Stimulated activated CD8-positive, alpha-beta memory T cell treated with anti-CD3 and anti-CD28 coated beads, Interleukin-2, amount 100 ng/mL, for 1 hour (primary cell): ENCODE measurements around the gene DENND5B.
"Not testable (repeated sequence)": the region's sequence is repeated elsewhere in the genome, so short reads cannot be mapped to it uniquely, and the experiment has no call there.

Source experiments
- DNase-seq, 2 donors: peaks; one replicate each; pipeline ENCODE4 v3.0.0-alpha.2; 2020; ENCODE audit warnings: low read depth in 2 of 2

The DENND5B gene

GRCh38 chr12:31591380-31591901, 505 bp upstream of the DENND5B start:
- no peak for DNase-seq

- DNase-seq = no peak
These were observed 863 bp downstream of the DENND5B start for GRCh38 chr12:31589904-31590641.

- DNase-seq = no peak
These were observed 1.4 kb downstream of the DENND5B start for GRCh38 chr12:31589598-31589903.

- DNase-seq = no peak
These were observed 2.0 kb downstream of the DENND5B start for GRCh38 chr12:31588976-31589375.

GRCh38 chr12:31586728-31587127, 4.2 kb downstream of the DENND5B start:
- no peak for DNase-seq

- no peak for DNase-seq
These were observed 5.0 kb downstream of the DENND5B start for GRCh38 chr12:31585895-31586294.

GRCh38 chr12:31585271-31585670, 5.7 kb downstream of the DENND5B start:
- no peak for DNase-seq

- DNase-seq = no peak
These were observed 6.2 kb downstream of the DENND5B start for GRCh38 chr12:31584782-31585181.

- no peak for DNase-seq
These were observed 7.1 kb downstream of the DENND5B start for GRCh38 chr12:31583878-31584277.

- DNase-seq = no peak
These were observed 8.8 kb downstream of the DENND5B start for GRCh38 chr12:31582155-31582554.

- no peak for DNase-seq
These were observed 12.3 kb downstream of the DENND5B start for GRCh38 chr12:31578632-31579031.

- DNase-seq = no peak
These were observed 15.9 kb downstream of the DENND5B start for GRCh38 chr12:31574803-31575575.

- DNase-seq = not testable (repeated sequence)
These were observed 16.6 kb downstream of the DENND5B start for GRCh38 chr12:31574367-31574766.

GRCh38 chr12:31572900-31573600, 17.9 kb downstream of the DENND5B start:
- DNase-seq = no peak

GRCh38 chr12:31570880-31571279, 20.1 kb downstream of the DENND5B start:
- DNase-seq = no peak

- not testable (repeated sequence) for DNase-seq
These were observed 21.4 kb downstream of the DENND5B start for GRCh38 chr12:31569517-31569916.

GRCh38 chr12:31568498-31568897, 22.4 kb downstream of the DENND5B start:
- DNase-seq = no peak

GRCh38 chr12:31567029-31567428, 23.9 kb downstream of the DENND5B start:
- no peak for DNase-seq

- DNase-seq = no peak
These were observed 24.4 kb downstream of the DENND5B start for GRCh38 chr12:31566547-31566946.

GRCh38 chr12:31562594-31563328, 28.2 kb downstream of the DENND5B start:
- no peak for DNase-seq

GRCh38 chr12:31560516-31560915, 30.4 kb downstream of the DENND5B start:
- DNase-seq = no peak

GRCh38 chr12:31558521-31558920, 32.4 kb downstream of the DENND5B start:
- no peak for DNase-seq
